HG03175 (cell line): ENCODE data around the gene FAR2.
"Not testable (repeated sequence)": the region's sequence is repeated elsewhere in the genome, so short reads cannot be mapped to it uniquely, and the experiment has no call there.

Experiments used
- ATAC-seq: cut with Tn5 transposase; IDR thresholded peaks from one replicate; pipeline ENCODE4 v1.9.1; 2021; ENCODE audit warnings: mild to moderate bottlenecking, moderate library complexity; ENCODE audit not compliant: unreplicated experiment

Gene FAR2

GRCh38 chr12:29230800-29231560 lies 81.9 kb downstream of the FAR2 start:
- no peak for ATAC-seq

- ATAC-seq, result no peak
Observed at GRCh38 chr12:29232086-29232485, 83.0 kb downstream of the FAR2 start.

GRCh38 chr12:29234552-29234951 lies 85.5 kb downstream of the FAR2 start:
- no peak for ATAC-seq

- ATAC-seq, result no peak
Observed at GRCh38 chr12:29234965-29235626, 86.0 kb downstream of the FAR2 start.

- no peak for ATAC-seq
Observed at GRCh38 chr12:29238822-29239291, 89.8 kb downstream of the FAR2 start.

- no peak for ATAC-seq
Observed at GRCh38 chr12:29239336-29239735, 90.3 kb downstream of the FAR2 start.

GRCh38 chr12:29240441-29240840 lies 91.4 kb downstream of the FAR2 start:
- no peak for ATAC-seq

- peak; percentile 72 for ATAC-seq
Observed at GRCh38 chr12:29241821-29242591, 92.9 kb downstream of the FAR2 start.

GRCh38 chr12:29242921-29243431 lies 93.9 kb downstream of the FAR2 start:
- no peak for ATAC-seq

- ATAC-seq, result no peak
Observed at GRCh38 chr12:29244159-29244765, 95.2 kb downstream of the FAR2 start.

- no peak for ATAC-seq
Observed at GRCh38 chr12:29245246-29245645, 96.2 kb downstream of the FAR2 start.

- no peak for ATAC-seq
Observed at GRCh38 chr12:29249930-29250329, 100.9 kb downstream of the FAR2 start.

GRCh38 chr12:29253906-29254625 lies 105.0 kb downstream of the FAR2 start:
- ATAC-seq, result no peak

GRCh38 chr12:29255042-29255441 lies 106.0 kb downstream of the FAR2 start:
- no peak for ATAC-seq

GRCh38 chr12:29256598-29256997 lies 107.5 kb downstream of the FAR2 start:
- ATAC-seq, result no peak

GRCh38 chr12:29257687-29258086 lies 108.6 kb downstream of the FAR2 start:
- not testable (repeated sequence) for ATAC-seq

- no peak for ATAC-seq
Observed at GRCh38 chr12:29264424-29264823, 115.3 kb downstream of the FAR2 start.

GRCh38 chr12:29269706-29270408 lies 120.8 kb downstream of the FAR2 start:
- no peak for ATAC-seq

GRCh38 chr12:29270446-29270845 lies 121.4 kb downstream of the FAR2 start:
- no peak for ATAC-seq
